Measurements from ENCODE around the gene PAX5. TPM values are rescaled to one million over a fixed set of nuclear protein-coding genes. Genes with fewer than 3 reads are reported as not detected.

PAX5 gene
- total and polyA plus RNA-seq, 2 of the 13 experiments (the other 11 are each of a cell fraction or from before 2014, with no cell fraction given) = not detected

DNA sequence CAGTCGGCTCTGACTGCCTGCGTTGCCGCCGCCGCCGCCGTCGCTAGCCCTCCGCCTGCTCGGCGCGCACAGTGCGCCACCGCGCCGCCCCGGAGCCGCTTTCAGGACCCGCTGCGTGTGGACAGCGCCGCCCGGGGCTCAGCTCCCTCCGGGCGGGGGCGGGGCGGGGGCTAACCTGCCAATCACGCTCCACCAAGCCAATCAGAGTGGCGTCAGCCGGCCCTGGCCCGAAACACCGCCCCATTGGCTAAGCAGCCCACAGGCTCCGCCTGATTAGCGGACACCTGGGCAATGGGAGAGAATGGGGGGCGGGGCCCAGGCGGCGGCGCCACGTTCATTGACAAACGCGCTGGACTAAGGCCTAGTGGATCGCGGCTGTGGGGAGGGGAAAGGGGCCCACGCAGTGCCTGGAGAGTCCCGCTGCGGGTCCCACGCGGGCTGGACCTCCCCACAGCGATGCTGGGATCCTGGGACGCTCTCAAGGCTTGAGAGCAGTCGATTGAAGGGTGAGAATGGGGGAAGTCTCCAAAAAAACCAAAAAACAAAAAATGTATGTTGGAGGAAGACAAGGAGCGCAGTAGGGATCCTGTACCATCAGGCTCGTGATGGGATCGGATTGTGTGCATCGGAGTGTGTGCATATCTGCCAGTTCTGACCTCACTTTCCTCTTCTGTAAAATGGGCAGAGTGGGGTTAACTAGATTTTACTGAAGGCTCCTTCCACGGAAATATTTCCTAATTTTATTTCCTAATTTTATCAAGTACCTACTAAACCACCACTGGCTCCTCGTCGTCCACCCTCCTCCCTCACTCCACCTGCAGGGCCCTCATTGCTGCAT, 6.3 kb downstream of the PAX5 start (continued):
- TF ChIP-seq, protein P1, sequence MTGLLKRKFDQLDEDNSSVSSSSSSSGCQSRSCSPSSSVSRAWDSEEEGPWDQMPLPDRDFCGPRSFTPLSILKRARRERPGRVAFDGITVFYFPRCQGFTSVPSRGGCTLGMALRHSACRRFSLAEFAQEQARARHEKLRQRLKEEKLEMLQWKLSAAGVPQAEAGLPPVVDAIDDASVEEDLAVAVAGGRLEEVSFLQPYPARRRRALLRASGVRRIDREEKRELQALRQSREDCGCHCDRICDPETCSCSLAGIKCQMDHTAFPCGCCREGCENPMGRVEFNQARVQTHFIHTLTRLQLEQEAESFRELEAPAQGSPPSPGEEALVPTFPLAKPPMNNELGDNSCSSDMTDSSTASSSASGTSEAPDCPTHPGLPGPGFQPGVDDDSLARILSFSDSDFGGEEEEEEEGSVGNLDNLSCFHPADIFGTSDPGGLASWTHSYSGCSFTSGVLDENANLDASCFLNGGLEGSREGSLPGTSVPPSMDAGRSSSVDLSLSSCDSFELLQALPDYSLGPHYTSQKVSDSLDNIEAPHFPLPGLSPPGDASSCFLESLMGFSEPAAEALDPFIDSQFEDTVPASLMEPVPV (CRISPR knock-in tag; IDR thresholded peaks at IDR 0.05) = peak; percentile 95
- TF ChIP-seq SRSF1 (optimal IDR thresholded peaks at IDR 0.05; ENCODE audit: low read depth, low read length) (peak; percentile 83), PTBP1 (IDR thresholded peaks at IDR 0.05; ENCODE audit: low read depth, low read length, poor library complexity, severe bottlenecking) (no peak), ZNF777 (CRISPR knock-in tag; IDR thresholded peaks at IDR 0.05) (peak; percentile 82), ZNF841 (CRISPR knock-in tag; IDR thresholded peaks at IDR 0.05; ENCODE audit: borderline replicate concordance) (peak; percentile 71; the same call in 1 of the 2 replicates), RFX1 (IDR thresholded peaks at IDR 0.05) (no peak), ARID2 (CRISPR knock-in tag; IDR thresholded peaks at IDR 0.05; ENCODE audit: borderline replicate concordance) (peak; percentile 96), ZFP90 (CRISPR knock-in tag; IDR thresholded peaks at IDR 0.05; ENCODE audit: borderline replicate concordance) (peak; percentile 92; the same call in 1 of the 2 replicates), HNRNPK (IDR thresholded peaks at IDR 0.05; ENCODE audit: low read depth, low read length, poor library complexity, severe bottlenecking) (no peak), ZNF788 (CRISPR knock-in tag; IDR thresholded peaks at IDR 0.05; ENCODE audit: borderline replicate concordance) (peak; percentile 89; the same call in 1 of the 2 replicates), ZC3H13 (CRISPR knock-in tag; IDR thresholded peaks at IDR 0.05) (peak; percentile 92), CCAR2 (optimal IDR thresholded peaks at IDR 0.05; ENCODE audit: low read depth, low read length) (no peak), KLF9 (CRISPR knock-in tag; IDR thresholded peaks at IDR 0.05; ENCODE audit: low read depth) (peak; percentile 66; the same call in 1 of the 2 replicates)
- TF ChIP-seq, protein P2, sequence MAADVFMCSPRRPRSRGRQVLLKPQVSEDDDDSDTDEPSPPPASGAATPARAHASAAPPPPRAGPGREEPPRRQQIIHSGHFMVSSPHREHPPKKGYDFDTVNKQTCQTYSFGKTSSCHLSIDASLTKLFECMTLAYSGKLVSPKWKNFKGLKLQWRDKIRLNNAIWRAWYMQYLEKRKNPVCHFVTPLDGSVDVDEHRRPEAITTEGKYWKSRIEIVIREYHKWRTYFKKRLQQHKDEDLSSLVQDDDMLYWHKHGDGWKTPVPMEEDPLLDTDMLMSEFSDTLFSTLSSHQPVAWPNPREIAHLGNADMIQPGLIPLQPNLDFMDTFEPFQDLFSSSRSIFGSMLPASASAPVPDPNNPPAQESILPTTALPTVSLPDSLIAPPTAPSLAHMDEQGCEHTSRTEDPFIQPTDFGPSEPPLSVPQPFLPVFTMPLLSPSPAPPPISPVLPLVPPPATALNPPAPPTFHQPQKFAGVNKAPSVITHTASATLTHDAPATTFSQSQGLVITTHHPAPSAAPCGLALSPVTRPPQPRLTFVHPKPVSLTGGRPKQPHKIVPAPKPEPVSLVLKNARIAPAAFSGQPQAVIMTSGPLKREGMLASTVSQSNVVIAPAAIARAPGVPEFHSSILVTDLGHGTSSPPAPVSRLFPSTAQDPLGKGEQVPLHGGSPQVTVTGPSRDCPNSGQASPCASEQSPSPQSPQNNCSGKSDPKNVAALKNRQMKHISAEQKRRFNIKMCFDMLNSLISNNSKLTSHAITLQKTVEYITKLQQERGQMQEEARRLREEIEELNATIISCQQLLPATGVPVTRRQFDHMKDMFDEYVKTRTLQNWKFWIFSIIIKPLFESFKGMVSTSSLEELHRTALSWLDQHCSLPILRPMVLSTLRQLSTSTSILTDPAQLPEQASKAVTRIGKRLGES (CRISPR knock-in tag; IDR thresholded peaks at IDR 0.05; ENCODE audit: borderline replicate concordance) = peak; percentile 92
- TF ChIP-seq, protein P3, sequence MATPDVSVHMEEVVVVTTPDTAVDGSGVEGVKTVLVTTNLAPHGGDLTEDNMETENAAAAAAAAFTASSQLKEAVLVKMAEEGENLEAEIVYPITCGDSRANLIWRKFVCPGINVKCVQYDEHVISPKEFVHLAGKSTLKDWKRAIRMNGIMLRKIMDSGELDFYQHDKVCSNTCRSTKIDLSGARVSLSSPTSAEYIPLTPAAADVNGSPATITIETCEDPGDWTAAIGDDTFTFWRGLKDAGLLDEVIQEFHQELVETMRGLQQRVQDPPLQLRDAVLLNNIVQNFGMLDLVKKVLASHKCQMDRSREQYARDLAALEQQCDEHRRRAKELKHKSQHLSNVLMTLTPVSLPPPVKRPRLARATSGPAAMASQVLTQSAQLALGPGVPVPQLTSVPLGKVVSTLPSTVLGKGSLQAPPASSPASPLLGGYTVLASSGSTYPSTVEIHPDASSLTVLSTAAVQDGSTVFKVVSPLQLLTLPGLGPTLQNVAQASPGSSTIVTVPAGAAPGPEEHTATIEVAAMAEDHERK (CRISPR knock-in tag; IDR thresholded peaks at IDR 0.05; ENCODE audit: low read depth) = no peak

Measured in HepG2 (cell line).